ENCODE measurements around the gene F2RL1. TPM values are rescaled to one million over a fixed set of nuclear protein-coding genes. Genes with fewer than 3 reads are reported as not detected.

F2RL1 gene
- total and polyA plus RNA-seq, 2 donors (not counting 1 experiment from before 2014, with no cell fraction given) = 0.04 to 0.64 TPM

- no peak overlapping the region for H2AFZ ChIP-seq (ENCODE audit: insufficient read depth, low read depth, low read length, poor library complexity, severe bottlenecking)
- H3K27ac ChIP-seq (ENCODE audit: low read length in 2 of 2) = no peak overlapping the region
- Mint-ChIP-seq H3K4me3 (no peak overlapping the region), H3K9me3 (ENCODE audit: insufficient read depth) (no peaks in the 10 kb centered on the region), H3K27me3 (no peaks in the 10 kb centered on the region), H3K4me1 (no peaks in the 10 kb centered on the region), H3K27ac (no peak overlapping the region)
- H3K36me3 ChIP-seq (replicated peaks in 1 of 2; ENCODE audit: control extremely low read depth in 1 of 2, control insufficient read depth in 1 of 2, extremely low read depth in 1 of 2, insufficient read depth in 2 of 2, low read length in 1 of 2) = no peaks in the 10 kb centered on the region
- H3K27me3 ChIP-seq (replicated peaks in 1 of 4; ENCODE audit: control extremely low read depth in 1 of 4, control insufficient read depth in 3 of 4, insufficient read depth in 4 of 4, low read length in 3 of 4) = no peaks in the 10 kb centered on the region
- no peak for TF ChIP-seq CTCF (IDR thresholded peaks at IDR 0.05)
- no peak for TF ChIP-seq EZH2 (IDR thresholded peaks at IDR 0.05; ENCODE audit: borderline replicate concordance, insufficient read depth, low read depth, low read length, poor library complexity, severe bottlenecking)
- intact Hi-C loops (cut with micrococcal nuclease) = loop anchor here (5.0 to 10.0 kb wide), 2 partner anchors 278 to 1405 kb away; no protein-coding TSS in a partner anchor
- no peak overlapping the region for H3K4me2 ChIP-seq (replicated peaks; ENCODE audit: low read depth, low read length, poor library complexity, severe bottlenecking)
- ChIA-PET CTCF (interaction anchor here (1.4 to 3.5 kb wide), 3 partner anchors 10 to 625 kb away, joined by 4 to 15 read pairs (median 13); partner anchors contain the start of gene WDR41), POLR2A (no interaction called here)
- H3K9ac ChIP-seq (ENCODE audit: low read length) = no peak overlapping the region
- no peaks in the 10 kb centered on the region for H3K79me2 ChIP-seq (ENCODE audit: control insufficient read depth, insufficient read depth, low read length)
- no peak for DNase-seq
- H3K4me1 ChIP-seq (ENCODE audit: control insufficient read depth in 2 of 2, insufficient read depth in 2 of 2, low read length in 2 of 2) = peaks cover 0 to 2% of the 10 kb centered on the region in 2 donors
- H4K20me1 ChIP-seq (ENCODE audit: control insufficient read depth, insufficient read depth, low read length, poor library complexity, severe bottlenecking) = no peaks in the 10 kb centered on the region
- no peak overlapping the region for H3K4me3 ChIP-seq (ENCODE audit: control extremely low read depth in 1 of 5, extremely low read depth in 1 of 5, insufficient read depth in 1 of 5, low read depth in 2 of 5, low read length in 4 of 5)
- H3K9me3 ChIP-seq (ENCODE audit: control extremely low read depth in 1 of 3, control insufficient read depth in 2 of 3, insufficient read depth in 1 of 3, low read length in 2 of 3) = no peaks in the 10 kb centered on the region
- no peak for ATAC-seq (ENCODE audit: low read depth)
- WGBS (ENCODE audit: insufficient coverage) = no CpG with 5 or more reads among the region's 4 CpGs
These were observed 48.2 kb downstream of the F2RL1 start for GRCh38 chr5:76867038-76867437.

- intact Hi-C loops (cut with micrococcal nuclease) = loop anchor here (1.0 to 10.0 kb wide), 3 partner anchors 209 to 1404 kb away; no protein-coding TSS in a partner anchor
- H3K4me1 Mint-ChIP-seq = no peaks in the 10 kb centered on the region
- Histone ChIP-seq H3K36me3 (replicated peaks in 1 of 2; ENCODE audit: control extremely low read depth in 1 of 2, control insufficient read depth in 1 of 2, extremely low read depth in 1 of 2, insufficient read depth in 2 of 2, low read length in 1 of 2) (no peaks in the 10 kb centered on the region), H4K20me1 (ENCODE audit: control insufficient read depth, insufficient read depth, low read length, poor library complexity, severe bottlenecking) (no peaks in the 10 kb centered on the region), H3K9me3 (ENCODE audit: control extremely low read depth in 1 of 3, control insufficient read depth in 2 of 3, insufficient read depth in 1 of 3, low read length in 2 of 3) (no peaks in the 10 kb centered on the region), H3K4me3 (ENCODE audit: control extremely low read depth in 1 of 5, extremely low read depth in 1 of 5, insufficient read depth in 1 of 5, low read depth in 2 of 5, low read length in 4 of 5) (no peak overlapping the region), H3K79me2 (ENCODE audit: control insufficient read depth, insufficient read depth, low read length) (no peaks in the 10 kb centered on the region), H3K27me3 (replicated peaks in 1 of 4; ENCODE audit: control extremely low read depth in 1 of 4, control insufficient read depth in 3 of 4, insufficient read depth in 4 of 4, low read length in 3 of 4) (no peaks in the 10 kb centered on the region), H3K9ac (ENCODE audit: low read length) (no peak overlapping the region), H2AFZ (ENCODE audit: insufficient read depth, low read depth, low read length, poor library complexity, severe bottlenecking) (no peak overlapping the region), H3K27ac (ENCODE audit: low read length in 2 of 2) (no peak overlapping the region), H3K4me1 (ENCODE audit: control insufficient read depth in 2 of 2, insufficient read depth in 2 of 2, low read length in 2 of 2) (peaks cover 0 to 2% of the 10 kb centered on the region in 2 donors), H3K4me2 (replicated peaks; ENCODE audit: low read depth, low read length, poor library complexity, severe bottlenecking) (no peak overlapping the region)
- peak; percentile 71 for TF ChIP-seq CTCF (IDR thresholded peaks at IDR 0.05)
- TF ChIP-seq EZH2 (IDR thresholded peaks at IDR 0.05; ENCODE audit: borderline replicate concordance, insufficient read depth, low read depth, low read length, poor library complexity, severe bottlenecking) = no peak
- no peaks in the 10 kb centered on the region for H3K27me3 Mint-ChIP-seq
- DNase-seq (peak; percentile 70), ATAC-seq (ENCODE audit: low read depth) (peak; percentile 74)
- H3K4me3 Mint-ChIP-seq = no peak overlapping the region
- POLR2A ChIA-PET = no interaction called here
- H3K27ac Mint-ChIP-seq = no peak overlapping the region
- WGBS (ENCODE audit: insufficient coverage) = 100% methylated on average over 3 of the region's 8 CpGs
- H3K9me3 Mint-ChIP-seq (ENCODE audit: insufficient read depth) = no peaks in the 10 kb centered on the region
- CTCF ChIA-PET = interaction anchor here (0.5 to 3.5 kb wide), 8 partner anchors 11 to 1259 kb away, joined by 3 to 15 read pairs (median 4); partner anchors contain the start of genes AGGF1 and WDR41
These were observed 49.2 kb downstream of the F2RL1 start for GRCh38 chr5:76867827-76868693.
